Fibroblast of pulmonary artery (primary cell): ENCODE measurements around the gene SGO2.

Experiments used
- DNase-seq: peaks from one replicate; pipeline ENCODE4 v3.0.0-alpha.2; 2010; ENCODE audit warnings: low read depth
- H3K4me3 ChIP-seq: replicated peaks from 2 replicates; pipeline ENCODE4 v1.5.1; 2011; ENCODE audit warnings: low read depth, mild to moderate bottlenecking, control low read depth, low read length, moderate library complexity
- TF ChIP-seq, protein P1 (sequence below): IDR thresholded peaks from 2 replicates; pipeline ENCODE4 v1.5.1; 2011; ENCODE audit warnings: mild to moderate bottlenecking, control low read depth, low read length, inconsistent platforms; ENCODE audit errors: missing control alignments

SGO2 gene

DNA sequence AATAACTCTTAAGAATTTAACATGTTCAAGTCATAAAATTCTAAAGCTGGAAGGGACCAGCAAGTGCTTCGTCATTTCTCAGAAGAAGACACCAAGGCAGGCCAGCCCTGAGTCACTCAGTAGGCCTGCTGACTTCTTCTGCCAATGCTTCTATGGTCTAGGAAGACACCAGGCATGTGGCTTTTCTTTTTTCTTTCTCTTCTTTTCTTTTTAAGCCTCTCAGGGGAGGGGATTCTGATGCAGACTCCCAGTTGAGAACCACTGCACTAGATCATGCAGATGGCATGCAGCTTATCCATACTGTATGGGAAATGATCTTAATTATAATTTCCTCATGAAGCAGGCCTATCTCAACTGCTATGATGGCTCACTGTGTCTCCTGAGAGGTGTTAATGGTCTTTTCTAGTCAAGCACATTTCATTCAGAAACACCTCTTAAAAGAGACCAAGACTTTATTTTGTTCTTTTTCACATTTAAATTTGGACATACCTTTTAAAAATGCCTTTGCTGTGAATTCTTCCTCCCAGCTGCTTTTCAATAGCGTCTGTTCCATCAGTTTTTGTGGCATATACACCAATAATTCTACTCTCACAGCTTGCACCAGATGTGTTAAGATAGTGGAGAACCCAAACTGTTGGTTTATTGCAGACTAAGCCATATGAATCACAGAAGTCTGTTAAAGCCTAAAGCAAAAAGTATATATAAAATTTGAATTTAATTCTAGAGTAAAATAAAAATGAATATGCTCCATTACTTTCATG lies 27.4 kb upstream of the SGO2 start:
- no peak for DNase-seq
- H3K4me3 ChIP-seq: no peak overlapping the region
- TF ChIP-seq, protein P1, sequence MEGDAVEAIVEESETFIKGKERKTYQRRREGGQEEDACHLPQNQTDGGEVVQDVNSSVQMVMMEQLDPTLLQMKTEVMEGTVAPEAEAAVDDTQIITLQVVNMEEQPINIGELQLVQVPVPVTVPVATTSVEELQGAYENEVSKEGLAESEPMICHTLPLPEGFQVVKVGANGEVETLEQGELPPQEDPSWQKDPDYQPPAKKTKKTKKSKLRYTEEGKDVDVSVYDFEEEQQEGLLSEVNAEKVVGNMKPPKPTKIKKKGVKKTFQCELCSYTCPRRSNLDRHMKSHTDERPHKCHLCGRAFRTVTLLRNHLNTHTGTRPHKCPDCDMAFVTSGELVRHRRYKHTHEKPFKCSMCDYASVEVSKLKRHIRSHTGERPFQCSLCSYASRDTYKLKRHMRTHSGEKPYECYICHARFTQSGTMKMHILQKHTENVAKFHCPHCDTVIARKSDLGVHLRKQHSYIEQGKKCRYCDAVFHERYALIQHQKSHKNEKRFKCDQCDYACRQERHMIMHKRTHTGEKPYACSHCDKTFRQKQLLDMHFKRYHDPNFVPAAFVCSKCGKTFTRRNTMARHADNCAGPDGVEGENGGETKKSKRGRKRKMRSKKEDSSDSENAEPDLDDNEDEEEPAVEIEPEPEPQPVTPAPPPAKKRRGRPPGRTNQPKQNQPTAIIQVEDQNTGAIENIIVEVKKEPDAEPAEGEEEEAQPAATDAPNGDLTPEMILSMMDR: no peak

DNA sequence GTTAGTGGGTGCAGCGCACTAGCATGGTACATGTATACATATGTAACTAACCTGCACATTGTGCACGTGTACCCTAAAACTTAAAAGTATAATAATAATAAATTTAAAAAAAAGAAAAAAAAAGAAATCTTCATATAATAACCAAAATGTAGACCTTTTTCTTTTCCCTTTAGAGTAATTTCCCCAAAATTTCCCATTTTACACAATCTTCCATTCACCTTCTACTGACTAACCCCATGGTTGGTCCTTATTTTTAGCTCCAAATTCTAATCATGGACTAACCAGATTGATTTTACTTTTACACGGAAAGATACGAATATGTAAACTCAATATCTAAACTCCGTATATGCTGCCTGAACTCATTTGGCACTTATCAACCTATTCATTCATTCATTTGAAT lies 23.8 kb upstream of the SGO2 start:
- H3K4me3 ChIP-seq: no peak overlapping the region
- TF ChIP-seq, protein P1: no peak
- DNase-seq: no peak

DNA sequence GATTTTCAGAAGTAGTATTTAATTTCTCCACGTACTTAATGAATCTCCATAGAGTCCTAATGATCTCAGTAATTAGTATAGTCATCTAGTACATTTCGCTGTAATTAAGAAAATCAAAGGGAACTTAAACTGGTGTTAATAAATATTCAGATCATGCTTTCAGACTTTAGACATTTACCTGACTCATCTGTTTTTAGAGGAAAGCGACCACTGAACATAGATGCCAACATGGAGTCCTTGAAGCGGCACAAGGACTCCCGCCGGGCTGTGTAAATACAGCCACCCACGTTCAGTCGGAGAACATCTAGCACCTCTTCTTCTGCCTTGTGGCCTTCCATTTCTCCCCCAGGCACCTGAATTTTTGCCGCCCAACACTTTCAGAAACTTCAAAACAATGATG lies 19.3 kb upstream of the SGO2 start:
- no peak for DNase-seq
- H3K4me3 ChIP-seq: no peak overlapping the region
- TF ChIP-seq, protein P1: no peak

DNA sequence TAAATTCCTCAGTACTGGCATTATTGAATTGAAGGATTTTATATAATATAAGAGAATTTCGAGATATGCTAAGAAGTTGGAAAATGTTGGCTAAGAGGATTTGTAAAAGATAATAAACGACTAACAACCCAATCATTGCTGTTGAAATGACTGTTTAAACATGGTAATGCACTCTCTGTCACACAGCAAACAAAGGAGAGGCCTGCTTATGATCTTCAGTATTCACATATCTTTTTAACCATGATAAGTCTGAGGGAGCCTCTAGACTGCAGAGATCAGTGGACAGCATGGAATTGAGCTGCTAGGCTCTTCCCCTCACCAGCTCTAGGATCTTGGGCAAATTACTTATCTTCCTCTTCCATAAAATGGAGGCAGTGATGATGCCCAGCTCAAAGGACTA lies 18.8 kb upstream of the SGO2 start:
- DNase-seq: no peak
- H3K4me3 ChIP-seq: no peak overlapping the region
- TF ChIP-seq, protein P1: no peak

DNA sequence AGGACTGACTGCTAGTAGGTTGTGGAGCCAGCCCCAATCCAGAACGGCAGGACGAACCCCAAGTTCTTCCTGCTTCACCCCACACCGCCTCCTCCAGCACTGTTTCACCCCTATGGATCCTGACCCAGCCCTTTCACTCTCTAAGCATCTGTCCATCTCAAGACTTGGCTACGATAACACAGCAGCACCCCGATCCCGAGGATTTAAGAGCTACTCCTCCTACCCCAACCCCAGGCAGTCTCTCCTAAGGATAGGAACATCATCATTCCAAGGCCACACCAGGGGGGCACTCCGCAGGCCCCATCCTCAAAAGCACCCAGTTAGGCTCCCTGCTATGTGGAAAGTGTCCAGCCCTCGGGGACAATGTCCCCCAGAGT lies 16.8 kb upstream of the SGO2 start:
- peak overlapping the region; percentile 82 for H3K4me3 ChIP-seq
- TF ChIP-seq, protein P1: no peak
- DNase-seq: no peak

DNA sequence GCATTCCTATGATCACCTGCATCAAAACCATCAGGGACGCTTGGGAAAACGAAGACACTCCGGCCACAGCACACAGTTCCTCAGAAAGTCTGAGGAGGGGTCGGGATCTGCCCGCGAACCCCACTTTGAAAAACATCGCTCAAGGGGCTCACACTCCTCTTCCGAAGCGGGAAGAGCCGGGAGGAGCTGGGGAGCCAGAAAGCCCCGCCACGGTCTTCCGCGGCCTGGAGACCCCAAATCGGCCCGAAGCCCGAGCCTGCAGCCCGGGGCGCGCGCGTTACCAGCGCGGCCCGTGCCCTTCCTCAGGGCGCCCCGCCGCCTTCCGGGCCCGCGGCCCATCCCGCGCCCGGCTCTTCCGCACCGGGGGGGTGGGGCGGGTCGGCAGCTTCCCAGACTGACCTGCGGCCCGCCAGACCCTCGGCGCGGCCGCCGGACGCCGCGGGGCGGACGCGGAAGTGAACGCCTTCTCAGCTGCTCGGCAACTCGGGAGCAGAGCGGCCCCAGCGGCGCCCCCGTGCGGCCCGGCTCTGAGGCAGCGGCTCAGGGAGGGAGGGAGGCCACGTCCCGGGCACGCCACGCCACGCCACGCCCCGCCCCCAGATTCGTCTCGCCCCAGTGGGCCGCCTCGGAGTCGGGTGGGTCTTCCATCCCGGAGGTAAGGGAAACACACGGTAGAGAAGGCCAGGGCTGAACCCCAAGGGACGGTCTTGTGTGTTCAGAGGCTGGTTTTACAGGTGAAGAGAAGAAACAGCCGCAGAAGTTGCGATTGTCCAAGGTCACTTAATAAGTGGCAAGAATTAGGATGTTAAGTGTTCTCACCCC lies 16.2 kb upstream of the SGO2 start, which contains the start of gene KCTD18:
Gene KCTD18 (minus strand): TSS at position 457 of the 822 bp plus-strand sequence. CDS start 3,052 bp downstream, outside the sequence.
- peak within 1 kb of the TSS; percentile 82 for H3K4me3 ChIP-seq
- TF ChIP-seq, protein P1: peak; percentile 40
- DNase-seq: peak; percentile 86
